GM12891 (cell line): ENCODE data around the gene PTGFRN.
"Not testable (repeated sequence)": the region's sequence is repeated elsewhere in the genome, so short reads cannot be mapped to it uniquely, and the experiment has no call there.

Experiments used
- DNase-seq: peaks from one replicate; pipeline ENCODE4 v3.0.0; 2011; ENCODE audit warnings: low spot score; ENCODE audit not compliant: insufficient read length
- FAIRE-seq: peaks from 2 replicates; lab custom pipeline; 2011; peaks lifted over from hg19 to GRCh38; lab: Jason Lieb, UNC
- PAX5 ChIP-seq: IDR thresholded peaks from 2 replicates; pipeline ENCODE4 v1.6.1; 2011; ENCODE audit warnings: low read length, moderate library complexity, mild to moderate bottlenecking; ENCODE audit not compliant: insufficient read depth, severe bottlenecking
- POLR2A ChIP-seq: IDR thresholded peaks from 2 replicates; pipeline ENCODE4 v1.6.1; 2011; ENCODE audit warnings: low read depth, low read length, control low read depth
- POLR2AphosphoS5 ChIP-seq: IDR thresholded peaks from 2 replicates; pipeline ENCODE4 v1.6.1; 2011; ENCODE audit warnings: low read depth, low read length, control low read depth
- POU2F2 ChIP-seq: IDR thresholded peaks from 2 replicates; pipeline ENCODE4 v1.6.1; 2011; ENCODE audit warnings: low read depth, mild to moderate bottlenecking, control low read depth, low read length, moderate library complexity
- SPI1 ChIP-seq: IDR thresholded peaks from 2 replicates; pipeline ENCODE4 v1.6.1; 2011; ENCODE audit warnings: low read depth, low read length, control low read depth
- TAF1 ChIP-seq: IDR thresholded peaks from 2 replicates; pipeline ENCODE4 v1.6.1; 2011; ENCODE audit warnings: low read depth, low read length, control low read depth

The PTGFRN gene

GRCh38 chr1:116961606-116962005 lies 51.9 kb downstream of the PTGFRN start:
- no peak for TF ChIP-seq POLR2A
- TF ChIP-seq PAX5 = no peak
- TF ChIP-seq POLR2AphosphoS5 = no peak
- TF ChIP-seq SPI1 = no peak
- TF ChIP-seq POU2F2 = no peak
- no peak for TF ChIP-seq TAF1
- FAIRE-seq (no peak), DNase-seq (no peak)

DNA sequence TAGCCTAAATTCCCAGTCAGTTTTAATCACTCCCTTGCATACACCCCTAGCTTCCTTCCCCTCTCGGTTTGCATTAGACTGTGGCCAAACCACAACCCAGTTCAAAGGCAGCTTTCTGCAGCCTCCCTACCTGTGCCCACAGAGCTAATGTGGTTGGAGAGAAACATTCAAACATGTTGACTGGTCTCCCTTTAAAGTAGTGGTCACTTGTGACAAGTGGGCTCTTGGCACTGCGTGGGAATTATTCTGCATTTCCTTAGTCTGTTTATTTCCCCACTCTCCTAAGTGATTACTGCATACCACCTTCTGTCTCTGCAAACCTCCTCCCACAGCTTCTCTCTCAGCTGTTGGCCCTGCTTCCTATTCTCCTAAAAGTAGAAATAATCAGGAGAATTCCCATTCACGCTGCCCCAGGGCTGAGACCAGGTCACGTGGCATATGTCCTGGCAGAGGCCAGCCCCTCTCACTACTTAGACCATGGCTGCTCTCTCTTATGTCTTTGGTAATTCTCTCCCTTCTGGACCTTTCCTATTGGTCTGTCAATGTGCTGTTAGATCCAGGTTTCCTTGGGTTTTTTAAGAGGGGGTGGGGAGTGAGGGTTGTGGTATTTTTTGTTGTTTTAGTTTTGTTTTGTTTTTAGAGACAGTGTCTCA lies 53.4 kb downstream of the PTGFRN start:
- no peak for DNase-seq
- no peak for TF ChIP-seq SPI1
- no peak for TF ChIP-seq POLR2AphosphoS5
- no peak for TF ChIP-seq POLR2A
- TF ChIP-seq PAX5 = no peak
- no peak for TF ChIP-seq POU2F2
- TF ChIP-seq TAF1 = no peak
- no peak for FAIRE-seq

GRCh38 chr1:116966791-116967190 lies 57.1 kb downstream of the PTGFRN start:
- no peak for TF ChIP-seq POU2F2
- FAIRE-seq (no peak), DNase-seq (no peak)

DNA sequence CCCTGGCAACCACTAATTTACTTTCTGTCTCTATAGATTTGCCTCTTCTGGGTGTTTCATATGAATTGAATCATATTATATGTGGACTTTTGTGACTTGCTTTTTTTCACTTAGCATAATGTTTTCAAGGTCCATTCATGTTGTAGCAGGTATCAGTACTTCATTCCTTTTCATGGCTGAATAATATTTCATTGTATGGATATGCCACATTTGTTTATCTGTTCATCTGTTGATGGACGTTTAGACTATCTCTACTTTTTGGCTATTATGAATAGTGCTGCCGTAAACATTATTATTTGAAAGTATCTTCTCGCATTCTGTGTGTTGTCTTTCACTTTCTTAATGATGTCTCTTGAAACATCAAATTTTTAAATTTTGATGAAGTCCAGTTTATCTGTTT lies 59.0 kb downstream of the PTGFRN start:
- DNase-seq (no peak), FAIRE-seq (no peak)
- no peak for TF ChIP-seq POU2F2
- TF ChIP-seq TAF1 = no peak
- no peak for TF ChIP-seq PAX5
- TF ChIP-seq POLR2A = no peak
- no peak for TF ChIP-seq SPI1
- TF ChIP-seq POLR2AphosphoS5 = no peak

DNA sequence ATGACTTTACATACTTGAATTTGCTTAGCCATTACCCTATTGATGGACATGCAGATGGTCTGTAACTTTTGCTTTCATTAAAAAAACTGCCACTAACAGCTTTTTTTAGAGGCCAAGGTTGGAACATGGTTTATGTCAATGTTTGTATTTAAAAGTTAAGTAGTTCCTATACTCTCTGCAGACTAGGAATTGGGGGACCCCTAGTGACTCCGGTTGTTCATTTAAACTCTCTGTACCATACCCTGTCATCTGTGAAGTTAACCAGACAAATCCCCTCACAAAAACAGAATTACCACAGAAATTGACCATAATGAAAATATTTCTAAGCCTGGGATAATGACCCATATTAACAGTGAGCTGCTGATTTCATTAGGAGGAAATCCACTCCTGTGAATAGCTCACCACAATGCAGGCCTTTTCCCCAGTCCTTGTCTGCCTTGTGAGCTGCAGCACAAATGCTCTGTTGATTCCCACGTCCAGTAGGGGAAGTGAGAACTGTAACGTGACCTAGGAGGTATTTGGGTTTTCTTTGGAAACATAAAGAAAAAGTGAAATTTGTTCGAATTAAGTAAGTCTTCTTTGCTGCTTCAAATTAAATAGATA lies 61.6 kb downstream of the PTGFRN start:
- no peak for FAIRE-seq
- no peak for TF ChIP-seq SPI1
- no peak for TF ChIP-seq TAF1
- no peak for TF ChIP-seq POU2F2
- no peak for TF ChIP-seq POLR2AphosphoS5
- TF ChIP-seq POLR2A = no peak
- TF ChIP-seq PAX5 = no peak
- DNase-seq = no peak

DNA sequence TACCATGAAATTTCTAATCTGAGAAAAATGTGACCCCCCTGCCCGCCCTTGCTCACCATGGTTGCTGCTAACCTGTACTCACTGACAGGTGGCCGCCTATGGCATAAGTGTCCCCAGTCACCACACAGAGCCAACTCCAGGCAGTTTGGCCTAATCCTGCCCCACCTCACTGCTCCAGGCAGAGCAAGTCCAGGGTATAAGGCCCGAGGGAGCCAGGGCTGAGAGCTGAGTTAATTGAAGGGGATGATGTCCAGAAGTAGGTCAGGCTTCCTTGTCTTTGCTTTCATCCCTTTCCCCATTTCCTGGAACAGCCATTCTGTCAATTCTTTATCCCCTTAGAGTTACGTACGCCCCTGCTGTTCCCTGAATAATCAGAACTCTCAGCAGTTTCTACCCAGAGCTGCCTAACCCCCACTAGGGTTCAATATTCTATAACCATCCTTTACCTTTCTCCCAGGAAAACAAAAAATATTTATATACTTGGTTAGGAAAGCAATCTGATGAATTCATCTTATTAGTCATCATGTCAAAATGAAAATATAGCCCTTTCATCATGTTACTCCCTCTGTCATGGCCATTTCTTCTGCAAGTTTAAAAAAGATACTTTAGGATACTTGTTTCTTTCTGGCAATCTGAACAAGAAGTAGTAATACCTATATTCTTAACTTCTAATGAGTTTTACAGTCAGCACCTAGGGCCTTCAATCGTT lies 62.4 kb downstream of the PTGFRN start:
- TF ChIP-seq POLR2AphosphoS5 (no peak), PAX5 (no peak), POU2F2 (no peak), SPI1 (no peak)
- FAIRE-seq = no peak
- DNase-seq = no peak

DNA sequence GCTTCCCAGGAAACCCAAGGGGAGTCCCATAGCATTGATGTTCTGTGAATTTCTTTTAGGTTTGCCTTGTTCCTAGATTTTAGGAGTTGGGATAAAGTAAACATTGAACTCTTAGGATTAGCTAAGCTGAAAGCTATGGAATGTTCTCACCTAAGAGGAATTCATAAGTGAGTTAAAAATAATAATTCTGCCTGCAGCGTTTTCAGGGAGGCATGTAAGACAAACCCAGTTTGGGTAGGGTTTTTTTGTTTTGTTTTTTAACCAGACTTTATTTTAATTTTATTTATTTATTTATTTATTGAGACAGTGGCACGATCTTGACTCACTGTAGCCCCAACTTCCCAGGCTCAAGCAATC lies 62.9 kb downstream of the PTGFRN start:
- no peak for DNase-seq

GRCh38 chr1:116980309-116980708 lies 70.6 kb downstream of the PTGFRN start:
- FAIRE-seq, DNase-seq: not testable (repeated sequence)

More for the DNA sequence above, 62.9 kb downstream of the PTGFRN start:
- TF ChIP-seq PAX5 (no peak), SPI1 (no peak), TAF1 (no peak), POU2F2 (no peak), POLR2A (no peak), POLR2AphosphoS5 (no peak)
- FAIRE-seq = no peak

DNA sequence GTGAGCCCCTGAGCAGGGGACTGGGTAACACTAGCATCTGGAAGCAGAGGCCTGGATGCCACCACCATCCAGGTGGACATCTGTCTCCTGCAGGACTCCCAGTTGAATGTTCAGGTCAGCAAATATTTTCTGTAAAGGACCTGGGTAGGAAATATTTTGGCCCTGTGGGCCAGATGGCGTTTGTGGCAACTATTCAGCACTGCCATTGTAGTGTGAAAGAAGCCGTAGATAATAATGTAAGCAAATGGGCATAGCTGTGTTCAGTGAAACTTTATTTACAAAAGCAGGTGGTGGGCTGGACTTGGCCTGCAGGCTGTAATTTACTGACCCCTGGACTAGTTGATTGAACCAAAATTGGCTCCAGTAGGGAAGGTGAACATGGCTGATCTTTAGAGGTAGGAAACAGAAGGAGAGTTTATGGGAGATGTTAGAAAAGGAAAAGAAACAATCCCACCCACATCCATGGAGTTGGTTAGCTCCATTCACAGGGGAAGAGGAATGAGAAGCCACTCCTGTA lies 71.9 kb downstream of the PTGFRN start:
- DNase-seq (no peak), FAIRE-seq (no peak)

More for the DNA sequence above, 71.9 kb downstream of the PTGFRN start:
- no peak for TF ChIP-seq POLR2AphosphoS5
- TF ChIP-seq TAF1 = no peak
- TF ChIP-seq SPI1 = no peak
- no peak for TF ChIP-seq POLR2A
- no peak for TF ChIP-seq PAX5
- TF ChIP-seq POU2F2 = no peak
